GM18517 (cell line): Measurements from ENCODE around the gene GMEB1.
"Not testable (repeated sequence)": the region's sequence is repeated elsewhere in the genome, so short reads cannot be mapped to it uniquely, and the experiment has no call there.

ENCODE experiments used
- ATAC-seq: cut with Tn5 transposase; IDR thresholded peaks from one replicate; pipeline ENCODE4 v1.9.1; 2021; ENCODE audit warnings: mild to moderate bottlenecking, moderate library complexity; ENCODE audit not compliant: unreplicated experiment

The GMEB1 gene, protein sequence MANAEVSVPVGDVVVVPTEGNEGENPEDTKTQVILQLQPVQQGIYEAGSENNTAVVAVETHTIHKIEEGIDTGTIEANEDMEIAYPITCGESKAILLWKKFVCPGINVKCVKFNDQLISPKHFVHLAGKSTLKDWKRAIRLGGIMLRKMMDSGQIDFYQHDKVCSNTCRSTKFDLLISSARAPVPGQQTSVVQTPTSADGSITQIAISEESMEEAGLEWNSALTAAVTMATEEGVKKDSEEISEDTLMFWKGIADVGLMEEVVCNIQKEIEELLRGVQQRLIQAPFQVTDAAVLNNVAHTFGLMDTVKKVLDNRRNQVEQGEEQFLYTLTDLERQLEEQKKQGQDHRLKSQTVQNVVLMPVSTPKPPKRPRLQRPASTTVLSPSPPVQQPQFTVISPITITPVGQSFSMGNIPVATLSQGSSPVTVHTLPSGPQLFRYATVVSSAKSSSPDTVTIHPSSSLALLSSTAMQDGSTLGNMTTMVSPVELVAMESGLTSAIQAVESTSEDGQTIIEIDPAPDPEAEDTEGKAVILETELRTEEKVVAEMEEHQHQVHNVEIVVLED

DNA sequence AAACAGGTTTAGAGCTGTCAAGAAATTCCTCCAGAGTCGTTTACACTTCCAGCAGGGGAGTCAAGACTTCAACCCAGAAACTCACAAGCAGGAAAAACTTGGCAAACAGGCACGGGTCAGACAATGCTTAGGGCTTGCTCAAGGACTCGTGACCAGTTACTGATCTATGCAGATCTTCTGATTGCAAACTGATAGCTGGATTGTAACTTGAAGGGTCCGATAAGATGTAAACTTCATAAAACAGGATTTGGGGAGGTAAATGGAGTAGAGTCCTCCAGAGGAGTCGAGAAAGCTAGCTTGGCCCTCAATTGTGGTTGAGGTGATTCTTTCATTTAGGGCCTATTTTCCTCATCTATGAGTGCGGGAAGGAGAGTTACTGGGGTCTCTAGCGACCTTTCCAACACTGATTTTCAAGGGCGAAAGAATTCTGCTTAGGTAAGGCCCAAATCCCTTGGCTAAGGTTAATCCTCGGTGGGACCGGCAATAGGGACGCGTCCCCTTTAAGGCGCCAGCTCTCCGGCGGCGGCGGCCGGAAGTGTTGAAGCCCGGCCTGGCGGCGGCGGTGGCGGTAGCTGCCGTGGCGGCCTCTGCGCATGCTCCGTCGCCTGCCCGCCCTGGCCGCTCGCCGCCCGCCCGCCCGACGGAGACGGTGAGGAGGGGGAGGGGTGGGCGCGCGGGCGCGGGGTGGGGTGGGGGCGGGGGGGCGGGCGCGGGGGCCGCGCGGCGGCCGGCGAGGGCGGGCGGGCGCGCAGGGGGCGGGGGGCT, at the start of gene GMEB1:
GMEB1 (plus strand) TSS at position 594 of the 765 bp plus-strand sequence. CDS start 14,829 bp downstream, outside the sequence.
- ATAC-seq, result peak; percentile 66

DNA sequence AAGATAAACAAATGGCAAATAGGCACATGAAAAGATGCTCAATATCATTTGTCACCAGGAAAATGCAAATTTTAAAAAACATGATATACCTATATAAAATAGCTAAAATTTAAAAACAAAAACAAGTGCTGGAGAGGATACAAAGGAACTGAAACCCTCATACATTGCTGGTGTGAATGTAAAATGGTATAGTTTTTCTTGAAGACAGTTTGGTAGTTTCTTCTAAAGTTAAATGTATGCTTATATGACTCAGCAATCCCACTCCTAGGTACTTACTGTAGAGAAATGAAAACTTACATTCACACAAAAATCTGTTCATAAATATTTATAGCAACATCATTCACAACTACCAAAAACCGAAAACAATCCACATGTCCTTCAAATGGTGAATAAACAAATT, 36.9 kb upstream of the GMEB1 start:
- ATAC-seq, result no peak

DNA sequence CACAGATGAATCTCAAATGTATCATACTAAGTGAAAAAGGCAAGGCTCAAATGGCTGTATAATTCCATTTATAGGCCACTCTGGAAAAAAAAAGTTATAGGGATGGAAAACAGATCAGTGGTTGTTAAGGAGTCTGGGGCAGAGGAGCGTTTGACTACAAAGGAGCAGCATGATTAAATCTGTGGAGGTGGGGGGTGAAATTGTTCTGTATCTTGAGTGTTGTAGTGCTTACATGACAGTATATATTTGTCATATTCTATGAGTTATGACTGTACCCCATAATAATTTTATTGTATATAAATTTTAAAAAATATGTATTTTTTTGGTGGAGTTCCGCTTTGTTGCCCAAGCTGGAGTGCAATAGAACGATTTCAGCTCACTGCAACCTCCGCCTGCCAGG, 36.0 kb upstream of the GMEB1 start:
- ATAC-seq, result no peak

DNA sequence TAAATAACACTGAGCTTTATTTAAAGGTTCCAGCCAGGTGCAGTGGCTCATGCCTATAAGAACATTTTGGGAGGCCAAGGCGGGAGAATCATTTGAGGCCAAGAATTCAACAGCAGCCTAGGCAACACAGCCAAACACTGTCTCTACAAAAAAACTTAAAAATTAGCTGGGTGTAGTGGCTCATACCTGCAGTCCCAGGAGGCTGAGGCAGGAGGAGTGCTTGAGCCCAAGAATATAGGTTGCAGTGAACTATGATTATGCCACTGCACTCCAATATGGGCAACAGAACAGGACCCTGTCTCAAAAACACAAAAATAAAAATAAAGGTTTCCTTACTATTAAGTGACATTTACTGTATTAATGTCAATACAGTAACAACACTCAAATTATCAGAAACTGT, 27.8 kb upstream of the GMEB1 start:
- ATAC-seq, result no peak

DNA sequence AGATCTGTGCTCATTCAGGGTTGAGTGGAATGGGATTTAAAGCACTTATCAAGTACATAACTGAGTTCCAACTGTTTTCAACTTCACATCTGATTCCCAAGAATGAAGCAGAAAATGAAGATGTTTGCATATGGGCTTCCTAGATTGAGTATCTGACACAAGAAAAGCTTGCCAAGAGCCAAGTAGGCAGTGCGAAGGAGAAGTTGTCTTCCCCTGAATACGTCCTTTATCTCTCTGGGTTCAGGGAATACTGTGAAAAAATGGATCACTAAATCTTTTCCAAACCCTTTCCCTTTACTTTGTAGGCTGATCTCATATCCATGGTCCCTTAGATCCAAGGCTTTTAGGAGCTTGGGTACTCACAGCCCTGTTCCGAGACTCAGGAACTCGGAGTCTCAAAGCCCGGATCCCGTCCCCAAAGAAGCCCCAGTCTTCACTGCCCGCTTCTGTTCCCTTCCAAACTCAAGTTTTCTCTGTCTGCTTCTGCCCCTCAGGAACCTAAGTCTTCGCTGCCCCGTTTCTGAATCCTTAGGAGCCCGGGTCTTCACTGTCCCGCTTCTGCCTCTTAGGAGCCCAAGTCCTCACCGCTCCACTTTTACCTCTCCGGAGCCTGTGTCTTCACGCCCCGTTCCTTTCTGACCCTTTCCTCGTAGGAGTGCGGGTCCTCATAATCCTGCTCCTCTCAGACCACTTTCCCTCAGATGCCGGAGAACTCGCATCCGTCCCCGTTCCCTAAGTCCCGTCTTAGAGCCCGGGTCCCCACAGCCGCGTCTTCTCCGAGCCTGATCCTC, 26.3 kb upstream of the GMEB1 start:
- peak; percentile 15 for ATAC-seq

DNA sequence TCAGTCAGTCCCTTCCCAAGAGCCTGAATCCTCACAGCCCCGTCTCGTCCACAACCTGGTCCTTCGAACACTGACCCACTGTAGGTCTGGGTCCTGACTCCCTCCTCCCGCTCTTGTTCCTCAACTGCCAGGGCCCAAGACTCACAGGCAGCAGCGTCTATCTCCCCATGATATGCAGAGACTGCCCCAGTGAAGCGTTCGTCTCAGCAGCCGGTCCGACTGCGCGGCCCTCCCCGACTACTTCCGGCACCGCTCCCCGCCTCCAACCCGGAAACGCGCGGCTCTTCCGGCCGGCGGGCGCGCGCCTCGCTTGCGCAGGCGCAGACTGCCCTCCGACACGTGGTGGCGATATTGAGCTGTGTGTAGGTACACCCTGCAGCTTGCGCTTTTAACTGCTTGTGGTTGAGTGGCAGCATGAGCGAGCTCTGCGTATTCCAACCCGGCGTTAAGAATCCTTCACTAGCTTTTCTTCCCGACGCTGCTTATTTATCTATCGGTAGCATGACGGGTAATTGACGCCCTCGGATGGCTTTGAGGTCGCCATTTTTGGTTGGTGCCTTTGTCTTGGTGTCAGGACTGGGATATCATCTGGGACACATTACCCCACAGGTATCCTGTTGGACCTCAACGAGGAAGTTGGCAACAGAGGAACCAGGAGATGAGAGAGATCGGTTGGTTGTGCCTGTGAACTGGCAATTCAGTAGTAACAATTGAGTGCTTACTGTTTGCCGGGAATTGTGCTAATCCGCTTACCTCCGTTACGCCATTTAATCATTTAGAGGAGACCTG, 25.5 kb upstream of the GMEB1 start, which contains the start of gene TAF12:
TAF12 (minus strand) TSS at position 221 of the 789 bp plus-strand sequence. CDS start 20,986 bp downstream, outside the sequence.
- ATAC-seq, result peak; percentile 70

DNA sequence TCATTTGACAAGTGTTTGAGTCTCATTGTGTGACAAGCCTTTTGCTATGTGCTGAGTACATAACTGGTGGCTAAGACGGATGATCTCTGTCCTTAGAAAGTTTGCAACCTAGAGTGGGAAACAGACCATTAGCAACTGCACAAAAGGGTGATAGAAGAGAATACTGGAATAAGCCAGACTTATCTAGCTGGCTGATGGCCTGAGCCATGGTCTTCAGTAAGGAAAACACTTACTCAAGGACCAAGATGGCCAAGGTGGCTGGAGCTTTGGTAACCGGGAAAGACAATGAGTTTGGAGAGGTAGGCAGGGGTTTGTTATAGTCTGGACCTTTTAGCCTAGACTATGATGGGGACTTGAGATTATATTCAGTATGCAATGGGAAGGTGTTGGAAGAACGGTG, 24.1 kb upstream of the GMEB1 start:
- ATAC-seq, result no peak

DNA sequence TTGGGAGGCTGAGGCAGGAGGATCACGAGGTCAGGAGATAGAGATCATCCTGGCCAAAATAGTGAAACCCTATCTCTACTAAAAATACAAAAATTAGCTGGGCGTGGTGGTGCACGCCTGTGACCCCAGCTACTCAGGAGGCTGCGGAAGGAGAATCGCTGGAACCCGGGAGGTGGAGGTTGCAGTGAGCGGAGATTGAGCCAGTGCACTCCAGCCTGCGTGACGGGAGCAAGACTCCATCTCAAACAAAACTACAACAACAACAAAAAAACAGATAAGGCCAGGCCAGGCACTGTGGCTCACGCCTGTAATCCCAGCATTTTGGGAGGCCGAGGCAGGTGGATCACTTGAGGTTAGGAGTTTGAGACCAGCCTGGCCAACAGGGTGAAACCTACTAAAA, 23.2 kb upstream of the GMEB1 start:
- ATAC-seq, result not testable (repeated sequence)

DNA sequence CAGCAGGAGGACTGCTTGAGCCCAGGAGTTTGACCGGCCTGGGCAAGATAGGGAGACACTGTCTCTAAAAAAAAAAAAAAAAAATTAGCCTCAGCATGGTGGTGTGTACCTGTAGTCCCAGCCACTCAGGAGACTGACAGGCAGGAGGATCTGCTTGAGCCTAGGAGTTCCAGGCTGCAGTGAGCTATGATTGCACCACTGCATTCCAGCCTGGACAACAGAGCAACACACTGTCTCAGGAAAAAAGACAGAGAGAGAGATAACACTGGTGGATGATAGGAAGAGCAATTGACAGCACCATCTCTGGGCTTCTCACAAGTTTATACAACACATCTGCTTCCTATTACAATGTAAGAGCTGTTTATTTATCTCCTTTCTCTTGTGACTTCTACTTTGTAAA, 22.5 kb upstream of the GMEB1 start:
- ATAC-seq, result no peak

DNA sequence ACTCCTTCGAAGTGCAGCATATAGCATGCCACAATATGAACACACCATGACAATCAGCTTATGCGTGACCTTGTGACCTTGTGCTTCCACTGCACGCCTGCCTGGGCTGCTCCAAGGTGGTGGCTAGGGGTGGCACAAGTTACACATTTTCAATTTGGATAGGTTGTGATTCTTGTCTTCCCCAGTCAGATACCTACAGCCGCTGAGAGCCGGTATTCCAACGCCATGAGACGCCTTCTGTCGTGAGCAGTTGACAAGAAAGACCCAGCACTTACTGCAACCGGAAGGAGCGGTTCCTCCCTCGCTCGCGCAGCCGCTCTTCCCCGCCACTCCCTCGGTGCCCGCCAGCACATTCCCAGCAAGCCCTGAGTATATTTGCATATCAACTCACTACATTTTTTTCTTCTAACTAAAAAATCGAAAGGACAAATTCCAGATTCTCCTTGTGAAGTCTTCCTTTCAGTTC, 20.5 kb upstream of the GMEB1 start:
- ATAC-seq, result peak; percentile 70

DNA sequence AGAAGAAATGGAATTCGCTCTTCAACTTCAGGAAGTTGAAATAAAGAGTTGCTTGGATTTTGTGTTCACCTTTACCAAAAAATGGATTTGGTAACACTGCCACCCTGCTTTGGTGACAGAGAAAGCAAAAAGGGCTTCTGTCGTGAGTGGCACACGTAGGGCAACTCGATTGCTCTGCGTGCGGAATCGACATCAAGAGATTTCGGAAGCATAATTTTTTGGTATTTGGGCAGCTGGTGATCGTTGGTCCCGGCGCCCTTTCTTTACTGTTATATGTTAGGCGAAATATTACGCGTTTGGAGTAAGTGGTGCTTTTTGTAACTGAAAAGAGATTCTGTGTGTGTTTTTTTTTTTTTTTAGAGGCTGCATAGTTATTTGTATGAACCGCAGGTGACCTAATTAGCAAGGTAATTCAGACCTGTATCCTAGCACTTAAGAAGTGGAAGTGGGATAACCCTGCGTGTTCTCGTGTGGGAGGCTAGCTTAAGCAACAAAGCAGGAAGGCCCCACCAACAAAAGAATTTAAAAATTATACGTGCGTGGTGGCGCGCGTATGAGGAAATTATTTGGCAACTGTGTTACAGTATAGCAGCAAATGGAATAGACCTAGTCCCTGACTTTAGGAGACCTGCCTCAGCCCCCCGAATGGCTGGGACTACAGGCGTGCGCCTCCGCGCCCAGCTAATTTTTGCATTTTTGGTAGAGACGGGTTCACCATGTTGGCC, 19.9 kb upstream of the GMEB1 start, which contains the start of gene RNU11:
RNU11 (plus strand) TSS at position 127 of the 725 bp plus-strand sequence.
- peak; percentile 74 for ATAC-seq

DNA sequence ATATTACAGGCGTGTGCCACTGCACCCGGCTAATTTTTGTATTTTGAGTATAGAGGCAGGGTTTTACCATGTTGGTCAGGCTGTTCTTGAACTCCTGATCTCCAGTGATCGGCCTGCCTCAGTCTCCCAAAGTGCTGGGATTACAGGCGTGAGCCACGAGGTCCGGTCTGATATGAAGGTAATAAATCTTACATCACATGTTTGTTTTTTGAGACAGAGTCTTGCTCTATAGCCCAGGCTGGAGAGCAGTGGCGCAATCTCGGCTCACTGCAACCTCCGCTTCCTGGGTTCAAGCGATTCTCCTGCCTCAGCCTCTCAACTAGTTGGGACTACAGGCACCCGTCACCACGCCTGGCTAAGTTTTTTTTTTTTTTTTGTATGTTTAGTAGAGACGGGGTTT, 15.5 kb upstream of the GMEB1 start:
- ATAC-seq, result not testable (repeated sequence)

DNA sequence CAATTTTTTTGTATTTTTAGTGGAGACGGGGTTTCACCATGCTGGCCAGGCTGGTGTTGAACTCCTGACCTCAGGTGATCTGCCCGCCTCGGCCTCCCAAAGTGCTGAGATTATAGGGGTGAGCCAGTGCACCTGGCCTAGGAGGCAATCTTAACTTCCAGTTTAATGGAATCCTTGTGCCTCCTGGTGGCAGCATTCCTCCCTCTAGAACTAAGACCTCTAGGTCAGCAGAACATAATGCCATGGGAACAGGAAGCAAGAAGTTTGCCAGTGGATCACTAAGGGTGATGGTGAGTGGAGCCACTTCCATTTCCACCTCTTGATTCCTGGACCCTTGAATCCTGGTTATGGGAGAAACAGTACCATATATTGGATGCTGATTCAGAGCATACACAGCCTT, 14.7 kb upstream of the GMEB1 start:
- not testable (repeated sequence) for ATAC-seq

DNA sequence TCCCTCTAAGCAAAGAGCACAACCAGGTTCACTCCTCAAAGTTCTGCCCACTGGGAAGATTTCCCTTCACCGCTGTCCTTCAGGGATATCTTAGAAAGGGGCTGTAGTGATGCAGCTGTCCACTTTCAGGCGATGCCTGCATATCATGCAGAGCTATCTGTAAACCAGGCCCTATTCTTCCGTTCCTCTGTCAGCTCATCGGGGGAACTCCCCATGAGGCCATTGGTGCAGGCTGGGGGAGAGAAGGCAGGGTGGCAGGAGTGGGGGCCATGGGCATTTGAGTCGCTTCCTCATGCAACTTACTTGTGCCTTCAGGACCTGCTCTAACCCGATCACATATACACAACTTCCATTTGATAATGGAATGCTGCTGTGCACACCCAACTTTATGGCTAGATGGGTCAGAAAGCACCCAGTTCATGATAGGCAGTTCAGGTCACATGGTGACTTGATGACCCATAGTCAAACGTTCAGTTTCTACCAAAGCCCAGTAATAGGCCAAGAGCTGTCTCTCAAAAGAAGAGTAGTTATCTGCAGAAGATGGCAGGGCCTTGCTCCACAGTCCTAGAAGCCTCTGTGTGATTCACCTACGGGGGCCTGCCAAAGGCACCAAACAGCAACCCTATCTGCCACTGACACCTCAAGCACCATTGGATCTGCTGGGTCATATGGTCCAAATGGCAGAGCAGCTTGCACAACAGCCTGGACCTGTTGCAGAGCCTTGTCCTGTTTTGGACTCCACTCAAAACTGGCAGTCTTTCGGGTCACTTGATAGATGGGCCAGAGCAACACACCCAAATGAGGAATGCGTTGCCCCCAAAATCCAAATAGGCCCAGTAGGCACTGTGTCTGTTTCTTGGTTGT, 12.9 kb upstream of the GMEB1 start:
- not testable (repeated sequence) for ATAC-seq

DNA sequence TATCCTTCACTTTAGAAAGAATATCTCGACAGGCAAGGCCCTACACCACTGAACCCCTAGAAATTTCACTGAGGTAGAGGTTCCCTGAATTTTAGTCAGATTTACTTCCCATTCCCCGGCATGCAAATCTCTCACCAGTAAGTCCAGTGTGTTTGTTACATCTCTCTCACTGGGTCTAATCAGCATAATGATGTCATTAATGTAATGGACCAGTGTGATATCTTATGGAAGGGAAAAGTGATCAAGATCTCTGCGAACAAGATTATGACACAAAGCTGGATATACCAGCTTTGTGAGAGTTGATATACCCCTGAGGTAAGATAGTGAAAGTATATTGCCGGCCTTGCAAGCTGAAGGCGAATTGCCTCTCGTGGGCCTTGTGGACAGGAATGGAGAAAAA, 12.2 kb upstream of the GMEB1 start:
- no peak for ATAC-seq

DNA sequence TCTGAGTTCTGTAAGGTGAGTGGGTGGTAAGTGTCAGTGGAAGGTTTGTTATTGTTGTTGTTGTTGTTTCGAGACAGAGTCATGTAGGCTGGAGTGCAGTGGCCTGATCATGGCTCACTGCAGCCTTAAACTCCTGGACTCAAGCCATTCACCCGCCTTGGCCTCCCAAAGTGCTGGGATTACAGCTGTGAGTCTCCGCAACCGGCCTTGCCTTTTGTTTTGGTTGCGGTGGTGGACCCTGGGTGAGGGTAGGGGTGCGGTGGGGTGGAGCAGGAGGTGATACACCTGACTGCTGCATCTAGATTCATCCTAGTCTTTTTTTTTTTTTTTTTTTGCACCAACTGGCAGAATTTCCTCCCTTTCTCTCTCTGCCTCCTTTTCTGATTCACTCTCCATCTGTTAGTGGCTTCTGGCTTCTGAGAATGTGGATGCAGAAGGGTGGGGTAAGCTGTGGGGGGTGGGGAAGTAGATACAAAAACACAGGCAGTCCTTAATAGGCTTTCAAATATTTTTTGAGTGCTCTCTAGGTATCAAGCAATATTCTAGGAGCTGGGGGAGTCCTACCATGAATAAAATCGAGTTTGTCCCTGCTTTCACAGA, 4.6 kb upstream of the GMEB1 start:
- ATAC-seq, result no peak

DNA sequence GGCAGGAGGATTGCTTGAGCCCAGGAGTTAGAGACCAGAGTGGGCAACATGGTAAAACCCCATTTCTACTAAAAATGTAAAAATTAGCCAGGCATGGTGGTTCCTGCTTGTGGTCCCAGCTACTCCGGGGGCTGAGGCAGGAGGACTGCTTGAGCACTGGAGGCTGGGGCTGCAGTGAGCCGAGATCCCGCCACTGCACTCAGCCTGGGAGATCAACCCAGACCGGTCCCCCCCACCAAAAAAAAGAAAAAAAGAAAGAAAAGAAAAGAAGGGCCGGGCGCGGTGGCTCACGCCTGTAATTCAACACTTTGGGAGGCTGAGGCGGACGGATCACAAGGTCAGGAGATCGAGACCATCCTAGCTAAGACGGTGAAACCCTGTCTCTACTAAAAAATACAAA, 1.8 kb upstream of the GMEB1 start:
- no peak for ATAC-seq
